GM19025 (cell line): ENCODE data around the gene HES6.

Experiments used
- ATAC-seq: cut with Tn5 transposase; IDR thresholded peaks from one replicate; pipeline ENCODE4 v1.9.1; 2021; ENCODE audit warnings: mild to moderate bottlenecking, low read depth, moderate library complexity; ENCODE audit not compliant: unreplicated experiment

Gene HES6

GRCh38 chr2:238203094-238203972 lies 36.5 kb downstream of the HES6 start, which contains the start of gene ILKAP:
TSS of gene ILKAP (minus strand) at chr2:238203695. CDS start at chr2:238203553, 142 bp downstream.
- peak; percentile 97 for ATAC-seq

DNA sequence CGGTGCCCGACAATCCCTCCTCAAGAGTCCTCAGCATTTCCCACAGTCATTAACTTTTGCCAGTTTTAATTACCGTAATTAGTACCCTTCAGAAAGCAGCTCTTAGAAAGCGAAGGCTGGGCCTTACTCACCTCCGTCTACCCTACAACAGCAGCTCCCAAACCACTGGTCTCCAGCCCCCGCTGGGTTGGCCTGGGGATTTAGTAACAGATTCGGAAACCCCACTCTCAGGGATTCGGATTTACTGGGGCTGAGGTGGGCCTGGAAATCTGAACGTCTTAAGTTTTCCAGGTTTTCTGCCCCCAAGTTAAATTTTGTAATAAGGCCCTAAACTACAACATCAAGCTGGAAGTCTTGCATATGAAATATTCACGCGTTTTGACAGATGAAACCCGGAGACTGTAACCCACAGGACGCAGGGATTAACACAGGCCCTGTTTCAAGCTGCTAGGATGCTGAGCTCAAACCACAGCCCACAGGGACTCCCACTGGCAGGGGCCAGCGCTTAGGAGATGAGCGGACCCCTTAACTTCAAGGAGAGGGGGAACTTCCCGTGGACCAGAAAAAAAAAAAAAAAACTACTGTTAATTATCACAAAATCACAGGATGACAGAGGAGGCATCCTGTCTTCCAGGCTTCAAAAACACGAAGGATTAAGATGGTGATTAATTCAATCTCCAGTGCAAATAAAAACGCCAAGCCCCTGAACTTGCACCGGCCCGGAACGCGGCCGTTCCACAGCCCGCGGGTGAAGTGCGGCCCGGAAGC lies 37.3 kb downstream of the HES6 start:
- ATAC-seq: no peak

- ATAC-seq: no peak
Observed at GRCh38 chr2:238190445-238190844, 49.4 kb downstream of the HES6 start.
